CD4-positive, alpha-beta T cell treated with Interleukin-4 for 4 hours (primary cell): ENCODE measurements around the gene DAB2IP.

Experiments used
- DNase-seq: peaks from one replicate; pipeline ENCODE4 v3.0.0-alpha.2; 2020

The DAB2IP gene

GRCh38 chr9:121645853-121646807 is 5.3 kb upstream of the DAB2IP start:
- no peak for DNase-seq

DNA sequence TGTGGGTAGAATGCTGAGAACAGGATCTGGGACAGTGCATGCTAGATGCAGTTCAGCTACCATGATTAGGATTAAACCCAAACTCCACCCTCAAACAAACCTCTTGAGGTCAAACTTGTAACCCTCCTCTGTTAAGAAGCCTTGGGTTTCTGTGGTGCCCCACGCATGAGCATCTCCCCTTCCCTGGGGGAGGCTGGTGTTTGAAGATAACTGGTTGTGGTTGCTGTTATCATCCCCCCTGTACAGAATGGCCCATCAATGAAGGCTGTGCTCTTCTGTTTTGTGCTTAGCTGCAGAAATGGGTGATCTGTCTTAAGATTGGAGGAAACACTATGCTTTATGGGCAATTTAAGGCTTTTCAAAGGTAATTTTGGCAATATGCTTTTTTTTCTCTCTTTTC is 4.4 kb upstream of the DAB2IP start:
- no peak for DNase-seq

GRCh38 chr9:121648172-121648571 is 3.3 kb upstream of the DAB2IP start:
- DNase-seq: no peak

DNA sequence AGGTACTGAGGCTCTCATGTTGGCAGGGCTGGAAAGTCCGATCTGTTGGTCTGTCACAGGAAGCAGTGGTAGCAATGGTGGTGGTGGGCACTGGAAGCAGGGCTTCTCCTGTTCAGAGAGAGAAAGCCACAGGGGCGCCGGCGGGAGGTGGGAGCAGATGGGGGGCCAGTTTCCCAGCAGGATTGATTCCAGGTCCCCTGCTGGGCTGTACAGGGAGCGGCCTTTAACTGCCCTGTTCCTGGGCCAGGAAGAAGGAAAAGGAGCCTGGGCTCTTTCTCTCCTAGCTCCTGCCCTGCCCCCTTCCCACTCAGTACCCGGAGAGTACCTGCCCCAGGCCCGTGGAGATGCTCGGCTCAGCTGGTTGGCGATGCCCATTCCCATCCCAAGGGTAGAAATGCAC is 2.6 kb upstream of the DAB2IP start:
- DNase-seq: no peak

- DNase-seq: no peak
Observed at GRCh38 chr9:121649476-121650216, 1.8 kb upstream of the DAB2IP start.

DNA sequence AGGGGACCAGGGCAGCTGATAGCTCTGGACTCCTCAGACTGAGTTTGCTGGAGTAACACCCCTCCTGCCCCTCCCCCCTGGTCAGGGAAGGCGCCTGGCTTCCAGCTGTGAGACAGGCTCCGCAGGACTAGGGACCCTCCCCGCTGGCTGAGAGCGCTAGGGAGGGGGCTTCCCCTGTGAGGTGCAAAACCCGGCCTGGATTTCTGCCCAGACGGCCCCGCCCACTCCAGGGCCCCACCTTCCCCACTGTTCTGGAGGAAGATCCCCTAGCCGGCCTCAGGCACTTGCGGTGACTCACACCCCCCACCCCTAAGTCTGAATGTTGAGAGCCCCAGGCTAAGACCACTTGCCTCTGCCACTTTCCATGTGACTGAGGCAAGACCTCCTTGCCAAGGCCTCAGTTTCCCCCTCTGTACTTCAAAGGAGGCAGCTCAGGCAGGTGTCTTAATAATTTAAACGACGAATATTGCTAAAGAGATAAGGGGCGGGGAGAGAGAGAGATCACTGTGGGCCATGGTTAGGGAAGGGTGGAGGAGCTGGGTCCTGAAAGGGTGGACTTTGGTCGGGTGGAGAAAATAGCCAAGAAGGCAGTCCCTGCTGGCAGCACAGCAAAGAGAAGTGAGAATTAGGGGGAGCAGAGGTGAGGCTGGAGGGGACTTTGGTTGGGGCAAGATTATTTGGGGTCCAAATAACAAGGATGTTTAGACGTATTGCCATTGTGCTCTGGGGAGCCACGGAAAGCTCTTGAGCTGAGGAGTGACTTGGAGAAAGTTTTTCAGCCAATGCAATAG is 1.0 kb upstream of the DAB2IP start:
- DNase-seq: no peak

DNA sequence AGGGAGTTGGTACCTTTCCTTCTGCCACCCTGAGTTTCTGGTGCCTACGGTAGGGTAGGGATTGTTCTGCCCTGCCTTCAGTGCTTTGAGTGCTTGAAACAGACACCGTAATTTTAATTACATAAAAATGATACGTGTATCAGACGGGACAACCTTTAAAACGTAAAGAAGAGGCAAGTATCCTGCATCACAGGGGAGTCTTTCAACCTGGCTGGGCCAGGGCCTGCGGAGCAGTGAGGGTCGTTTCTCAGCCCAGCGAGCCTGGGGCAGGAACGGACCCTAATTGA is 483 bp upstream of the DAB2IP start:
- no peak for DNase-seq

- DNase-seq: no peak
Observed at GRCh38 chr9:121652021-121652837, 795 bp downstream of the DAB2IP start.

GRCh38 chr9:121652838-121653231 is 1.4 kb downstream of the DAB2IP start:
- no peak for DNase-seq

DNA sequence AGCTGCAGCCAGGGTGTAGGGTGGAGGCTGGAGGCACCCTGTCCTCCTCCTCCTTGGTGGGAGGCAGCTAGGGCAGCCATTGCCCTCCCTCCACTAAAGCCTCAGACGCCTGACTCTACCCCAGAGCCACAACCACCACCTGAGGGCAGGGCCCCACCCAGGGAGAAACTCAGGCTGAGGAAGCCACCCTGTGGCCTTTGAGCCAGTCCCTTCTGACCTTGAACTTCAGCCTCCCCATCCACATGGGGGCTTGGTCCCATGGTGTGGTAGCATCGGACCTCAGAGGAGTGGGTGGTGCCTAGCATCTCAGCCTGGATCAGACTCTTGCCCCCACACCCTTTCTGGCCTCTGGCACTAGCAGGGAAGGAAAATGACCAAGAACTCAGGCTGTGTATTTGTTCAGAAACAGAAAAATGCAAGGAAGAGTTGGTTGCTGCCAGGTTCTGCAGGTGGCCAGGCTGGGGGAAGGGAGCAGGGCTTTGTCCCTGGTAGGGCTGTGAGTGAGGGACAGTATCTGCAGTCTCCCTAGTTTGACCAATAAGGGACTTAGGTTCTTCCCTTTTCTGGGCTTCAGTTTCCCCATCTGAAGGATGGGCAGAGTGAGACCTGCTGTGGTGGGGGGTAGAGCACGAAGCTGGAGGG is 3.2 kb downstream of the DAB2IP start:
- no peak for DNase-seq

- no peak for DNase-seq
Observed at GRCh38 chr9:121655231-121655755, 3.9 kb downstream of the DAB2IP start.

DNA sequence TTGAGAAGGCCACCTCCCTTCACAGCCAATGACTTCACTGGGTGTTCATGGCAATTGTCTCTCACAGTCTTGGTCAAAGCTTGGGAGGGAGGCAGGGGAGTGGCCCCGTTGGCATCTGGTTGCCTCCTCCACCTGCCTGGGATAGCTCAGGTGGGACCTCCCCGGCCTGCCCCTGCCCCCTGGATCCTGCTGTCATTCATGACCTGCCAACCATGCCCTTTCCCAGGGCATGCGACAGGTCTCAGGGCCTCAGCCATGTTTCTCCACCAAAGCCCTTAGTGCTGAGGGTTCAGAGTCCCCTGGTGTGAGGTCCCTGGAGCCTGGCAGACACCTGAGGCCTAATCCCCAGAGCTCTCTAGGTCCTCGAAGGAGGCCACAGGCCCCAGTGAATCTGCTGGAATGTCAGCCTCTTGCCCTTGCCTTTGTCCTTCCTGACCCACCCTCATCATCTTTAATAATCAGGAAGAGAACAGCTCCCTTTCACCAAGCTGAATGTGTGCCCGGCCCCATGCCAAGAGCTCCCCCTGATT is 5.6 kb downstream of the DAB2IP start:
- DNase-seq: no peak

DNA sequence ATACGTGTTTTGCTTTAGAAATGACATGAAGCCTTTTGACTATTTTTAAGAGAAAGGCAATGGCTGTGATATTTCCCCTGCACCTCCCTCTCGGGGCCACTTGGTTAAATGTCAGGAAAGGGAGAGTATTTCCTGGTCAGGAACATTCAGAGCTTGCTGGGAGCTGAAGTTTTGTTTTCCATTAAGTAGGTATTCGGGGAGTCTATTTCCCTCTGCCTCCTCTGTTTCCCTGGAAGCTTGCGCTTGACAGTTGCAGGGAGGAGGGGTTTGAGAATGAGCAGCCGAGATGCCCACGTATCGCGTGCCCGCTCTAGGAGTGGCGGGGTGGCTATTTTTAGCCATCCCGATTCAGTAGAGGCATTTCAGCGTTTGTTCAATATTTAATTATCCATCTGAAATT is 6.7 kb downstream of the DAB2IP start:
- no peak for DNase-seq

GRCh38 chr9:121658591-121658990 is 7.2 kb downstream of the DAB2IP start:
- DNase-seq: no peak

- DNase-seq: no peak
Observed at GRCh38 chr9:121660367-121660766, 8.9 kb downstream of the DAB2IP start.

- no peak for DNase-seq
Observed at GRCh38 chr9:121660876-121661275, 9.4 kb downstream of the DAB2IP start.

DNA sequence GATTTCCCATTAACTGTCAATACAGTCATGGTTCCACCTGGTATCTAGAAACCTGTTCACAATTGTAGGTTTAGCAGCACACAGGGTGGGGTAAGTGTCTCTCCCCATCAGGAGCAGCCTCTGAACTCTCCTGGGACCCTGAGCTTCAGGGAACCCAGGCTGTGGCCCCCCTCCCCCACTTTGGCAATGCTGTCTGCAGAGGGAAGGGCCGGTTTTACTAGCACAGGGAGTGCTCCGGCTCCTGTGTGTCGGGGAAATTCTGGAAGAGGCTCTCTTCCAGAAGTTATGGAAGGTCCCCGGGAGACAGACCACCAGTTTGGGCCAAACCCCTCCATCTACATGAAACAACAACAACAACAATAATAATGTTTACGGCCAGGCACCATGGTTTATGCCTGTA is 9.9 kb downstream of the DAB2IP start:
- no peak for DNase-seq

- no peak for DNase-seq
Observed at GRCh38 chr9:121662359-121662758, 10.9 kb downstream of the DAB2IP start.

DNA sequence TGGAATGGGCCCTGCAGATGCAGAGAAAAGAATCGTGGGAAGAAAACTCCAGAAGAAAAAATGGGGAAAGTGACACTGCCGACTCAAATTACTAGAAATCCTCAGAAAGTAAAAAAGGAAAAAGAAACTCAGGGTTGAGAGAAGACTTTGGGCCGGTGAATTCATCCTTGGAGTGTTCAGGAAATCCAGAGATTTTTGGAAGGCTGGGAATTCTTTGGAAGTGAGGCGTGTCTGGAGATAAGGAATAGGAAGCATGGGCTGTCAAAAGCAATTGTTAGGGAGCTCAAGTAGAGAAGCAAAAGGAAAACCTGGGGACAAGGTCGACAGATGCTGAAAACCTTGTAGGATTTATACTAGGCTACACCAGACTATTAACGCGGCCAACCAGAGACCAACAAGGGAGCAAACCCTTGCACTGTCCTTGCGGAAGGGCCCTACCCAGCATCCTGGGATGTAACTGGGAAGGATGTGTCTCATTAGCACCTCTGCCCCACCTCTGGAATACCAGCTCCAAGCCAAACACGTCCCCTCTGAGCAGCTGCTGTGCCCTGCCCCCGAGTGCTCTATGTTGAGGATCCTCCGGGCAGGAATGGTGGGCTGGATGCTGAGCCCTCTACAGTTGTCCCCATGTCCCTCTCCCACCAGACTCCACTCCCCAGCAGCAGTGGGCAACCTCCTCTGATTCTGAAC is 11.6 kb downstream of the DAB2IP start:
- DNase-seq: no peak

DNA sequence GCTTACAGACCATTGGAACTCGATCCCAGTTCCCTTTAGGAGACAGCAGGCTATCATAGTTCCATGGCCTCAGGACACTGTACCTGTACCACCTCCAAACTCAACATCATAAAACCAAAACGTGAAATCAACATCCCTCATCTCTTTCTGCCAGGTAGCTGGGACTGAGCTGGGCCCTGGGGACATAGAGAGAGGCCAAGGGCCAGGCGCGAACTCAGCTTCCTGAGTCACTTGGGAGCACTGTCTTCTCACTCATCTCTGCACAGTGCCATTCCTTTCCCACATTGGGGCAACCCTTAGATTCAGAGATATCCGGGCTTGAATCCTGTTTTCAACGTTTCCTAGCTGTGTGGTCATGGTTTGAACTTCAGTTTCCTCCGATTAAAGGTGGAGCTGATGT is 12.2 kb downstream of the DAB2IP start:
- DNase-seq: no peak

- no peak for DNase-seq
Observed at GRCh38 chr9:121666294-121666693, 14.9 kb downstream of the DAB2IP start.
